HEK293 (cell line): ENCODE results near the gene CCDC40.

Source experiments
- CTCF ChIA-PET: fragments of 350-600 bp; formaldehyde crosslinking; extraction: SDS; loops from one replicate; lab custom pipeline; 2021; ENCODE audit warnings: antibody characterized with exemption; lab: Yijun Ruan, JAX
- POLR2A ChIA-PET: fragments of 300-600 bp; formaldehyde crosslinking; extraction: SDS; loops from one replicate; lab custom pipeline; 2020; ENCODE audit warnings: antibody characterized with exemption, inconsistent platforms; lab: Yijun Ruan, JAX
- H3K27ac ChIP-seq: fragments of 200-500 bp; sonication (Bioruptor generic); 2 replicates; pipeline ENCODE4 v1.5.1; 2014; ENCODE audit warnings: low read depth, low read length, control low read depth, inconsistent platforms; ENCODE audit errors: extremely low read depth
- H3K36me3 ChIP-seq, 2 experiments: fragments of 200-500 bp in 1 of 2; sonication (Bioruptor generic) in 1 of 2; 1 replicate in 1 of 2; 2 replicates in 1 of 2; pipeline ENCODE4 v1.5.1; 2014 to 2017; ENCODE audit warnings: inconsistent platforms in 2 of 2, low read length in 2 of 2; ENCODE audit not compliant: control insufficient read depth in 2 of 2, insufficient read depth in 1 of 2
- H3K4me1 ChIP-seq: fragments of 200-500 bp; sonication (Bioruptor generic); 2 replicates; pipeline ENCODE4 v1.5.1; 2014; ENCODE audit warnings: mild to moderate bottlenecking, low read length, inconsistent platforms; ENCODE audit not compliant: control insufficient read depth, insufficient read depth
- H3K4me3 ChIP-seq: 2 replicates; pipeline ENCODE4 v1.5.1; 2011; ENCODE audit warnings: low read depth, mild to moderate bottlenecking, control low read depth, low read length, moderate library complexity
- H3K9me3 ChIP-seq: fragments of 200-500 bp; sonication (Bioruptor generic); 2 replicates; pipeline ENCODE4 v1.5.1; 2014; ENCODE audit warnings: low read depth, low read length, inconsistent platforms; ENCODE audit not compliant: control insufficient read depth, insufficient read depth
- GLIS1 ChIP-seq: fragments of 450-650 bp; formaldehyde crosslinking; IDR thresholded peaks from 2 replicates; pipeline ENCODE4 v1.5.1; 2016; ENCODE audit warnings: missing biosample characterization, missing genetic modification characterization
- GLIS2 ChIP-seq: fragments of 450-650 bp; formaldehyde crosslinking; IDR thresholded peaks from 2 replicates; pipeline ENCODE4 v1.5.1; 2016; ENCODE audit warnings: missing biosample characterization, missing genetic modification characterization
- KLF16 ChIP-seq: fragments of 450-650 bp; formaldehyde crosslinking; IDR thresholded peaks from 2 replicates; pipeline ENCODE4 v1.5.1; 2017; ENCODE audit warnings: missing biosample characterization, missing genetic modification characterization
- OSR2 ChIP-seq: fragments of 450-650 bp; formaldehyde crosslinking; IDR thresholded peaks from 2 replicates; pipeline ENCODE4 v1.5.1; 2016; ENCODE audit warnings: missing biosample characterization, missing genetic modification characterization
- ZBTB48 ChIP-seq: fragments of 450-650 bp; formaldehyde crosslinking; IDR thresholded peaks from 2 replicates; pipeline ENCODE4 v1.5.1; 2016; ENCODE audit warnings: missing biosample characterization, missing genetic modification characterization
- ZFP69B ChIP-seq: fragments of 450-650 bp; formaldehyde crosslinking; IDR thresholded peaks from 2 replicates; pipeline ENCODE4 v1.5.1; 2016; ENCODE audit warnings: missing biosample characterization, missing genetic modification characterization
- ZNF146 ChIP-seq: fragments of 450-650 bp; formaldehyde crosslinking; IDR thresholded peaks from 2 replicates; pipeline ENCODE4 v1.5.1; 2016; ENCODE audit warnings: missing biosample characterization, missing genetic modification characterization
- ZNF19 ChIP-seq: fragments of 450-650 bp; formaldehyde crosslinking; IDR thresholded peaks from 2 replicates; pipeline ENCODE4; 2016; ENCODE audit warnings: missing biosample characterization, missing genetic modification characterization, low read depth
- ZNF223 ChIP-seq: fragments of 450-650 bp; formaldehyde crosslinking; IDR thresholded peaks from 2 replicates; pipeline ENCODE4 v1.5.1; 2016; ENCODE audit warnings: missing biosample characterization, missing genetic modification characterization
- ZNF248 ChIP-seq: fragments of 450-650 bp; formaldehyde crosslinking; IDR thresholded peaks from 2 replicates; pipeline ENCODE4 v1.5.1; 2017; ENCODE audit warnings: missing biosample characterization, missing genetic modification characterization
- ZNF266 ChIP-seq: fragments of 450-650 bp; formaldehyde crosslinking; IDR thresholded peaks from 2 replicates; pipeline ENCODE4 v1.5.1; 2016; ENCODE audit warnings: missing biosample characterization, missing genetic modification characterization, low read depth
- ZNF324 ChIP-seq: fragments of 450-650 bp; formaldehyde crosslinking; IDR thresholded peaks from 2 replicates; pipeline ENCODE4 v1.5.1; 2016; ENCODE audit warnings: missing biosample characterization, missing genetic modification characterization
- ZNF335 ChIP-seq: fragments of 450-650 bp; formaldehyde crosslinking; conservative IDR thresholded peaks from 2 replicates; pipeline ENCODE4 v1.5.1; 2016; ENCODE audit warnings: missing biosample characterization, missing genetic modification characterization
- ZNF341 ChIP-seq: fragments of 450-650 bp; formaldehyde crosslinking; IDR thresholded peaks from 2 replicates; pipeline ENCODE4; 2016; ENCODE audit warnings: low read depth, missing biosample characterization, missing genetic modification characterization
- ZNF394 ChIP-seq: fragments of 450-650 bp; formaldehyde crosslinking; IDR thresholded peaks from 2 replicates; pipeline ENCODE4 v1.5.1; 2016; ENCODE audit warnings: missing biosample characterization, missing genetic modification characterization, mild to moderate bottlenecking, moderate library complexity, borderline replicate concordance
- ZNF404 ChIP-seq: fragments of 450-650 bp; formaldehyde crosslinking; IDR thresholded peaks from 2 replicates; pipeline ENCODE4 v1.5.1; 2017; ENCODE audit warnings: missing biosample characterization, missing genetic modification characterization
- ZNF501 ChIP-seq: fragments of 450-650 bp; formaldehyde crosslinking; IDR thresholded peaks from 2 replicates; pipeline ENCODE4 v1.5.1; 2016; ENCODE audit warnings: missing biosample characterization, missing genetic modification characterization
- ZNF561 ChIP-seq: fragments of 450-650 bp; IDR thresholded peaks from 2 replicates; pipeline ENCODE4 v1.5.1; 2018; ENCODE audit warnings: missing biosample characterization, missing genetic modification characterization, borderline replicate concordance
- ZNF585B ChIP-seq: fragments of 450-650 bp; formaldehyde crosslinking; IDR thresholded peaks from 2 replicates; pipeline ENCODE4 v1.5.1; 2016; ENCODE audit warnings: missing biosample characterization, missing genetic modification characterization
- ZNF610 ChIP-seq: fragments of 450-650 bp; formaldehyde crosslinking; IDR thresholded peaks from 2 replicates; pipeline ENCODE4 v1.5.1; 2016; ENCODE audit warnings: missing biosample characterization, missing genetic modification characterization, borderline replicate concordance
- ZNF629 ChIP-seq: fragments of 450-650 bp; formaldehyde crosslinking; IDR thresholded peaks from 2 replicates; pipeline ENCODE4 v1.5.1; 2017; ENCODE audit warnings: missing biosample characterization, missing genetic modification characterization
- ZNF660 ChIP-seq: fragments of 450-650 bp; IDR thresholded peaks from 2 replicates; pipeline ENCODE4 v1.5.1; 2018; ENCODE audit warnings: missing biosample characterization, mild to moderate bottlenecking, missing genetic modification characterization
- ZNF747 ChIP-seq: fragments of 450-650 bp; formaldehyde crosslinking; IDR thresholded peaks from 2 replicates; pipeline ENCODE4 v1.5.1; 2016; ENCODE audit warnings: missing biosample characterization, missing genetic modification characterization
- ZNF777 ChIP-seq: fragments of 450-650 bp; formaldehyde crosslinking; IDR thresholded peaks from 2 replicates; pipeline ENCODE4 v1.5.1; 2017; ENCODE audit warnings: missing biosample characterization, missing genetic modification characterization, borderline replicate concordance
- TF ChIP-seq, protein P1 (sequence below): fragments of 450-650 bp; formaldehyde crosslinking; optimal IDR thresholded peaks from 2 replicates; pipeline ENCODE3; 2016; ENCODE audit warnings: missing biosample characterization, mild to moderate bottlenecking, missing genetic modification characterization
- TF ChIP-seq, protein P2 (sequence below): fragments of 450-650 bp; formaldehyde crosslinking; IDR thresholded peaks from 2 replicates; pipeline ENCODE4 v1.5.1; 2016; ENCODE audit warnings: missing biosample characterization, missing genetic modification characterization, borderline replicate concordance
- TF ChIP-seq, protein P3 (sequence below): fragments of 450-650 bp; formaldehyde crosslinking; IDR thresholded peaks from 2 replicates; pipeline ENCODE4 v1.5.1; 2017; ENCODE audit warnings: missing biosample characterization, missing genetic modification characterization
- TF ChIP-seq, protein P4 (sequence below): fragments of 450-650 bp; formaldehyde crosslinking; IDR thresholded peaks from 2 replicates; pipeline ENCODE4 v1.5.1; 2016; ENCODE audit warnings: missing biosample characterization, missing genetic modification characterization, low read depth

Gene CCDC40

DNA sequence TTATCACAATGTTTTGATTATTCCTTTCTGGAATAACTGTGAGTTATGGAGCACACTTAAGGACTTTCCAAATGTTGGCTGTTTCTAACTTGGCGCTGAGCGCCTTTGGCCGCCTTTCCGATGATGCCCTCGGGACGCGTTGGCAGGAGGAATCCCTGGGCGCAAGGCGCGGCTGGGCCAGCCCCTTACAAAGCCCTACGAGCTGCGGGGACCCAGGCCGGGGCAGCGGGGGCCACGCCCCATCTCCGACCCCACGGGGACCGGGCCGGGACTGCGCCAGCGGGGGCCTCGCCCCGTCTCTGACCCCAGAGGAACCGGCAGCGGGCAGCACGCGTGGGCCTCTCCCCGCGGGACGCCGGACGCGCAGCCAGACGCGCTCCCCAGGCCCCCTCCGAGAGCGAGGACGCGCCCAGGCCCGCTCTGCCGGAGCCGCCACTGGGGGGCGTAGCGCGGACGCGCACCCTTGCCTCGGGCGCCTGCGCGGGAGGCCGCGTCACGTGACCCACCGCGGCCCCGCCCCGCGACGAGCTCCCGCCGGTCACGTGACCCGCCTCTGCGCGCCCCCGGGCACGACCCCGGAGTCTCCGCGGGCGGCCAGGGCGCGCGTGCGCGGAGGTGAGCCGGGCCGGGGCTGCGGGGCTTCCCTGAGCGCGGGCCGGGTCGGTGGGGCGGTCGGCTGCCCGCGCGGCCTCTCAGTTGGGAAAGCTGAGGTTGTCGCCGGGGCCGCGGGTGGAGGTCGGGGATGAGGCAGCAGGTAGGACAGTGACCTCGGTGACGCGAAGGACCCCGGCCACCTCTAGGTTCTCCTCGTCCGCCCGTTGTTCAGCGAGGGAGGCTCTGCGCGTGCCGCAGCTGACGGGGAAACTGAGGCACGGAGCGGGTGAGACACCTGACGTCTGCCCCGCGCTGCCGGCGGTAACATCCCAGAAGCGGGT, 64.8 kb downstream of the CCDC40 start, which contains the start of gene GAA (continued):
- TF ChIP-seq ZNF660 (tag by site-specific recombination) (peak; percentile 90), ZNF747 (tag by site-specific recombination) (no peak), GLIS1 (tag by site-specific recombination) (peak; percentile 87), ZNF335 (tag by site-specific recombination) (peak; percentile 86), ZNF404 (tag by site-specific recombination) (no peak), ZNF223 (peak; percentile 75; the same call in 1 of the 2 replicates), ZNF19 (no peak), OSR2 (tag by site-specific recombination) (no peak), ZNF324 (tag by site-specific recombination) (peak; percentile 65; the same call in 1 of the 2 replicates), ZNF394 (tag by site-specific recombination) (no peak), ZBTB48 (tag by site-specific recombination) (peak; percentile 93), ZNF248 (no peak), ZNF629 (tag by site-specific recombination) (no peak)
- TF ChIP-seq, protein P1, sequence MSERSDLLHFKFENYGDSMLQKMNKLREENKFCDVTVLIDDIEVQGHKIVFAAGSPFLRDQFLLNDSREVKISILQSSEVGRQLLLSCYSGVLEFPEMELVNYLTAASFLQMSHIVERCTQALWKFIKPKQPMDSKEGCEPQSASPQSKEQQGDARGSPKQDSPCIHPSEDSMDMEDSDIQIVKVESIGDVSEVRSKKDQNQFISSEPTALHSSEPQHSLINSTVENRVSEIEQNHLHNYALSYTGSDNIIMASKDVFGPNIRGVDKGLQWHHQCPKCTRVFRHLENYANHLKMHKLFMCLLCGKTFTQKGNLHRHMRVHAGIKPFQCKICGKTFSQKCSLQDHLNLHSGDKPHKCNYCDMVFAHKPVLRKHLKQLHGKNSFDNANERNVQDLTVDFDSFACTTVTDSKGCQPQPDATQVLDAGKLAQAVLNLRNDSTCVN: peak; percentile 72
- TF ChIP-seq, protein P2, sequence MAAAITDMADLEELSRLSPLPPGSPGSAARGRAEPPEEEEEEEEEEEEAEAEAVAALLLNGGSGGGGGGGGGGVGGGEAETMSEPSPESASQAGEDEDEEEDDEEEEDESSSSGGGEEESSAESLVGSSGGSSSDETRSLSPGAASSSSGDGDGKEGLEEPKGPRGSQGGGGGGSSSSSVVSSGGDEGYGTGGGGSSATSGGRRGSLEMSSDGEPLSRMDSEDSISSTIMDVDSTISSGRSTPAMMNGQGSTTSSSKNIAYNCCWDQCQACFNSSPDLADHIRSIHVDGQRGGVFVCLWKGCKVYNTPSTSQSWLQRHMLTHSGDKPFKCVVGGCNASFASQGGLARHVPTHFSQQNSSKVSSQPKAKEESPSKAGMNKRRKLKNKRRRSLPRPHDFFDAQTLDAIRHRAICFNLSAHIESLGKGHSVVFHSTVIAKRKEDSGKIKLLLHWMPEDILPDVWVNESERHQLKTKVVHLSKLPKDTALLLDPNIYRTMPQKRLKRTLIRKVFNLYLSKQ (tag by site-specific recombination): no peak

DNA sequence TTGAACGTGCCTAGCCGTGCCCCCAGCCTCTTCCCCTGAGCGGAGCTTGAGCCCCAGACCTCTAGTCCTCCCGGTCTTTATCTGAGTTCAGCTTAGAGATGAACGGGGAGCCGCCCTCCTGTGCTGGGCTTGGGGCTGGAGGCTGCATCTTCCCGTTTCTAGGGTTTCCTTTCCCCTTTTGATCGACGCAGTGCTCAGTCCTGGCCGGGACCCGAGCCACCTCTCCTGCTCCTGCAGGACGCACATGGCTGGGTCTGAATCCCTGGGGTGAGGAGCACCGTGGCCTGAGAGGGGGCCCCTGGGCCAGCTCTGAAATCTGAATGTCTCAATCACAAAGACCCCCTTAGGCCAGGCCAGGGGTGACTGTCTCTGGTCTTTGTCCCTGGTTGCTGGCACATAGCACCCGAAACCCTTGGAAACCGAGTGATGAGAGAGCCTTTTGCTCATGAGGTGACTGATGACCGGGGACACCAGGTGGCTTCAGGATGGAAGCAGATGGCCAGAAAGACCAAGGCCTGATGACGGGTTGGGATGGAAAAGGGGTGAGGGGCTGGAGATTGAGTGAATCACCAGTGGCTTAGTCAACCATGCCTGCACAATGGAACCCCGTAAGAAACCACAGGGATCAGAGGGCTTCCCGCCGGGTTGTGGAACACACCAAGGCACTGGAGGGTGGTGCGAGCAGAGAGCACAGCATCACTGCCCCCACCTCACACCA, 65.7 kb downstream of the CCDC40 start:
- ChIA-PET CTCF (interaction anchor here (0.6 to 3.0 kb wide), 52 partner anchors 8 to 1906 kb away, joined by 3 to 31 read pairs (median 4); no protein-coding TSS in a partner anchor), POLR2A (interaction anchor here (0.6 to 1.8 kb wide), 26 partner anchors 8 to 352 kb away, joined by 3 to 24 read pairs (median 4); partner anchors contain the start of genes CBX8 and EIF4A3)
- Histone ChIP-seq H3K4me1 (peaks cover 4% of the 10 kb centered on the region; the same call in 1 of the 2 replicates), H3K27ac (peak overlapping the region; percentile 73; the same call in 1 of the 2 replicates), H3K9me3 (no peaks in the 10 kb centered on the region), H3K4me3 (peak overlapping the region; percentile 88), H3K36me3 (peaks cover 0 to 4% of the 10 kb centered on the region in 2 experiments; a peak in 2 of 3 replicates)
- TF ChIP-seq ZNF561 (tag by site-specific recombination): no peak
- TF ChIP-seq ZNF585B: no peak
- TF ChIP-seq ZNF146: no peak
- 0 out of 2 replicates have a peak, but pooled peaks have one; percentile 12 for TF ChIP-seq GLIS2 (tag by site-specific recombination)
- TF ChIP-seq KLF16 (tag by site-specific recombination): 0 out of 2 replicates have a peak, but pooled peaks have one; percentile 2
- TF ChIP-seq ZBTB48 (tag by site-specific recombination): 0 out of 2 replicates have a peak, but pooled peaks have one; percentile 30
- no peak for TF ChIP-seq ZNF610
- no peak for TF ChIP-seq ZNF777
- no peak for TF ChIP-seq ZFP69B (tag by site-specific recombination)
- peak; percentile 8; the same call in 1 of the 2 replicates for TF ChIP-seq ZNF501 (tag by site-specific recombination)
- TF ChIP-seq, protein P3, sequence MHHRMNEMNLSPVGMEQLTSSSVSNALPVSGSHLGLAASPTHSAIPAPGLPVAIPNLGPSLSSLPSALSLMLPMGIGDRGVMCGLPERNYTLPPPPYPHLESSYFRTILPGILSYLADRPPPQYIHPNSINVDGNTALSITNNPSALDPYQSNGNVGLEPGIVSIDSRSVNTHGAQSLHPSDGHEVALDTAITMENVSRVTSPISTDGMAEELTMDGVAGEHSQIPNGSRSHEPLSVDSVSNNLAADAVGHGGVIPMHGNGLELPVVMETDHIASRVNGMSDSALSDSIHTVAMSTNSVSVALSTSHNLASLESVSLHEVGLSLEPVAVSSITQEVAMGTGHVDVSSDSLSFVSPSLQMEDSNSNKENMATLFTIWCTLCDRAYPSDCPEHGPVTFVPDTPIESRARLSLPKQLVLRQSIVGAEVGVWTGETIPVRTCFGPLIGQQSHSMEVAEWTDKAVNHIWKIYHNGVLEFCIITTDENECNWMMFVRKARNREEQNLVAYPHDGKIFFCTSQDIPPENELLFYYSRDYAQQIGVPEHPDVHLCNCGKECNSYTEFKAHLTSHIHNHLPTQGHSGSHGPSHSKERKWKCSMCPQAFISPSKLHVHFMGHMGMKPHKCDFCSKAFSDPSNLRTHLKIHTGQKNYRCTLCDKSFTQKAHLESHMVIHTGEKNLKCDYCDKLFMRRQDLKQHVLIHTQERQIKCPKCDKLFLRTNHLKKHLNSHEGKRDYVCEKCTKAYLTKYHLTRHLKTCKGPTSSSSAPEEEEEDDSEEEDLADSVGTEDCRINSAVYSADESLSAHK (tag by site-specific recombination): 0 out of 2 replicates have a peak, but pooled peaks have one; percentile 33
- TF ChIP-seq, protein P4, sequence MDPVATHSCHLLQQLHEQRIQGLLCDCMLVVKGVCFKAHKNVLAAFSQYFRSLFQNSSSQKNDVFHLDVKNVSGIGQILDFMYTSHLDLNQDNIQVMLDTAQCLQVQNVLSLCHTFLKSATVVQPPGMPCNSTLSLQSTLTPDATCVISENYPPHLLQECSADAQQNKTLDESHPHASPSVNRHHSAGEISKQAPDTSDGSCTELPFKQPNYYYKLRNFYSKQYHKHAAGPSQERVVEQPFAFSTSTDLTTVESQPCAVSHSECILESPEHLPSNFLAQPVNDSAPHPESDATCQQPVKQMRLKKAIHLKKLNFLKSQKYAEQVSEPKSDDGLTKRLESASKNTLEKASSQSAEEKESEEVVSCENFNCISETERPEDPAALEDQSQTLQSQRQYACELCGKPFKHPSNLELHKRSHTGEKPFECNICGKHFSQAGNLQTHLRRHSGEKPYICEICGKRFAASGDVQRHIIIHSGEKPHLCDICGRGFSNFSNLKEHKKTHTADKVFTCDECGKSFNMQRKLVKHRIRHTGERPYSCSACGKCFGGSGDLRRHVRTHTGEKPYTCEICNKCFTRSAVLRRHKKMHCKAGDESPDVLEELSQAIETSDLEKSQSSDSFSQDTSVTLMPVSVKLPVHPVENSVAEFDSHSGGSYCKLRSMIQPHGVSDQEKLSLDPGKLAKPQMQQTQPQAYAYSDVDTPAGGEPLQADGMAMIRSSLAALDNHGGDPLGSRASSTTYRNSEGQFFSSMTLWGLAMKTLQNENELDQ (tag by site-specific recombination): no peak
- no peak for TF ChIP-seq ZNF341 (tag by site-specific recombination)
- TF ChIP-seq ZNF266: no peak
